Loucy (cell line): ENCODE data around the gene WRAP73.

Experiments used
- EZH2phosphoT487 ChIP-seq: fragments of 200-600 bp; IDR thresholded peaks from 2 replicates; pipeline ENCODE4 v1.6.1; 2018; ENCODE audit warnings: antibody characterized with exemption, mild to moderate bottlenecking, moderate library complexity, borderline replicate concordance
- TF ChIP-seq, protein P1 (sequence below): fragments of 200-600 bp; sonication (generic); conservative IDR thresholded peaks from 2 replicates; pipeline ENCODE4 v1.5.1; 2014; ENCODE audit warnings: mild to moderate bottlenecking, antibody characterized with exemption, low read length

DNA sequence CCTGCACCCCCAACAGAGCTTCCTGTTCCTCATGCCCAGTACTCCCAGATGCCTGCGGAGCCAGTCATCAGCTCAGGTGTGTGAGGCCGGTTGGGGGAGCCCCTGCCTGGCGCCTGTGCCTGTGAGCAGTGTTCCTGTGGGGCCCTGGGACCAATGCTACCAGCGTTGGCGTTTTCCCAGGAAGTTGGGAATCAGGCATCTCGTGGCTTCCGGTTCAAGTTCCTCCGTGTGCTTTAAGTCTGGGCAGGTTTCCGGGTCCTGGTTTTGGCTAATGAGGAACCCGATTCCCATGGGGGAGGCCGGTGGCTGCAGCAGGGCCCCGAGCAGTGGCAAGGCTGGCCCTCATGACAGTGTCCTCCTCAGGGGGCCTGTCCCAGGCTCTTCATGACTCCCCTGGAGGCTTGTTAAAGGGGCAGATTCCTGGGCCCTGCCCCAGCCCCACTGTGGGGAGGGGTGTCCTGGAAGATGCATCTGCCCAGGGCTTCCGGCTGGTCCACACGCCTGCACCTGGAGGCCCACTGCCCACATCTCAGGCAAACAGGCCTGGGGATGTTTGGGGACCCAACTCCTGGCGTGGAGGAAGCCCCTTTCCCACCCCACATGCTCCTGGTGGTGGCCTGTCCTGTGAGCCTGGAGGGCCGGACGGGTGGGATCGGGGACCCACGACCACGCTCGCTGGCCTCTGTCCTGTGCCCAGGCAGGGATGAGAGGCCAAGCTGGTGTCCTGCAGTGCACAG, 28.6 kb upstream of the WRAP73 start:
- TF ChIP-seq, protein P1, sequence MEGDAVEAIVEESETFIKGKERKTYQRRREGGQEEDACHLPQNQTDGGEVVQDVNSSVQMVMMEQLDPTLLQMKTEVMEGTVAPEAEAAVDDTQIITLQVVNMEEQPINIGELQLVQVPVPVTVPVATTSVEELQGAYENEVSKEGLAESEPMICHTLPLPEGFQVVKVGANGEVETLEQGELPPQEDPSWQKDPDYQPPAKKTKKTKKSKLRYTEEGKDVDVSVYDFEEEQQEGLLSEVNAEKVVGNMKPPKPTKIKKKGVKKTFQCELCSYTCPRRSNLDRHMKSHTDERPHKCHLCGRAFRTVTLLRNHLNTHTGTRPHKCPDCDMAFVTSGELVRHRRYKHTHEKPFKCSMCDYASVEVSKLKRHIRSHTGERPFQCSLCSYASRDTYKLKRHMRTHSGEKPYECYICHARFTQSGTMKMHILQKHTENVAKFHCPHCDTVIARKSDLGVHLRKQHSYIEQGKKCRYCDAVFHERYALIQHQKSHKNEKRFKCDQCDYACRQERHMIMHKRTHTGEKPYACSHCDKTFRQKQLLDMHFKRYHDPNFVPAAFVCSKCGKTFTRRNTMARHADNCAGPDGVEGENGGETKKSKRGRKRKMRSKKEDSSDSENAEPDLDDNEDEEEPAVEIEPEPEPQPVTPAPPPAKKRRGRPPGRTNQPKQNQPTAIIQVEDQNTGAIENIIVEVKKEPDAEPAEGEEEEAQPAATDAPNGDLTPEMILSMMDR: no peak
- no peak for TF ChIP-seq EZH2phosphoT487
